Right lobe of liver (tissue), 6 donors: ENCODE data around the gene PRDM15. TPM values are rescaled to one million over a fixed set of nuclear protein-coding genes. Genes with fewer than 3 reads are reported as not detected.

Source experiments
- ATAC-seq, 4 donors: fragments of 200-7000 bp; cut with Tn5 transposase; one replicate each; pipeline ENCODE4 v1.9.1; 2020; ENCODE audit warnings: mild to moderate bottlenecking in 4 of 4, moderate library complexity in 4 of 4
- DNase-seq, 3 donors: peaks; one replicate each; pipeline ENCODE4 v3.0.0-alpha.2; 2020
- H3K27ac ChIP-seq, 3 donors: fragments of 200-600 bp; one replicate each; pipeline ENCODE4 v1.8.0; 2022
- H3K27me3 ChIP-seq, 2 donors: fragments of 200-600 bp; one replicate each; pipeline ENCODE4 v1.8.0; 2022
- H3K36me3 ChIP-seq, 4 donors: fragments of 200-600 bp; sonication (generic) in 1 of 4; one replicate each; pipeline versions ENCODE4 v1.5.1 to v1.8.0; 2017 to 2022; ENCODE audit warnings: control low read depth in 1 of 4
- H3K4me1 ChIP-seq, 4 donors: fragments of 200-600 bp; sonication (generic) in 1 of 4; one replicate each; pipeline versions ENCODE4 v1.5.1 to v1.8.0; 2017 to 2022; ENCODE audit warnings: control low read depth in 1 of 4
- H3K4me3 ChIP-seq, 3 donors: fragments of 200-600 bp; one replicate each; pipeline ENCODE4 v1.8.0; 2022
- H3K9me3 ChIP-seq, 4 donors: fragments of 200-600 bp; sonication (generic) in 1 of 4; one replicate each; pipeline versions ENCODE4 v1.5.1 to v1.8.0; 2017 to 2022; ENCODE audit warnings: control low read depth in 1 of 4
- POLR2A ChIP-seq: fragments of 450-650 bp; IDR thresholded peaks from one replicate; pipeline ENCODE4 v1.6.1; 2017; ENCODE audit warnings: antibody characterized with exemption, mild to moderate bottlenecking
- WGBS: methylation state at CpG from one replicate; pipeline ENCODE4 v1.1.6; 2018; ENCODE audit warnings: low coverage, low lambda C conversion rate; ENCODE audit not compliant: insufficient coverage; ENCODE audit errors: missing lambda C conversion rate; 5-methylcytosine and 5-hydroxymethylcytosine counted together
- intact Hi-C, 2 donors: fragments of 100-400 bp; cut with DNase I; formaldehyde crosslinking; loops; one replicate each; pipeline versions ENCODE4 v1.11.2 to v1.14.1; 2022
- total RNA-seq, 6 experiments: library from RNA; depleted of rRNA in 2 of 6; stranded (reverse); fragments of >200 nt in 2 of 6; fragmentation: NEBNext Ultra II Directional in 3 of 6; extraction: Animal tissue kit (Norgen Biotek cat#: 25700) in 3 of 6; gene quantifications; one replicate each; pipeline versions ENCODE4 v1.1.0 to v1.2.4, GENCODE V29; 2016 to 2023
- TF ChIP-seq, protein P1 (sequence below), 4 donors: fragments of 200-600 bp in 3 of 4; fragments of 450-650 bp in 1 of 4; IDR thresholded peaks; one replicate each; pipeline versions ENCODE4 v1.5.1 to v1.8.0; 2016 to 2022; ENCODE audit warnings: antibody characterized with exemption in 4 of 4, mild to moderate bottlenecking in 2 of 4
- donor health status: DM: no; HTN: yes; CAD: no.
- donor health status: DM: no; HTN: no; CAD: no.
- donor health status: DM: no; HTN: no; CAD: no.
- donor health status: DM: no; HTN: yes; CAD: no.
- donor health status: DM: no; HTN: yes; CAD: no.

The PRDM15 gene
- total RNA-seq, 6 experiments from 2014 or later = 1.9 to 4.0 (median 2.7) TPM

DNA sequence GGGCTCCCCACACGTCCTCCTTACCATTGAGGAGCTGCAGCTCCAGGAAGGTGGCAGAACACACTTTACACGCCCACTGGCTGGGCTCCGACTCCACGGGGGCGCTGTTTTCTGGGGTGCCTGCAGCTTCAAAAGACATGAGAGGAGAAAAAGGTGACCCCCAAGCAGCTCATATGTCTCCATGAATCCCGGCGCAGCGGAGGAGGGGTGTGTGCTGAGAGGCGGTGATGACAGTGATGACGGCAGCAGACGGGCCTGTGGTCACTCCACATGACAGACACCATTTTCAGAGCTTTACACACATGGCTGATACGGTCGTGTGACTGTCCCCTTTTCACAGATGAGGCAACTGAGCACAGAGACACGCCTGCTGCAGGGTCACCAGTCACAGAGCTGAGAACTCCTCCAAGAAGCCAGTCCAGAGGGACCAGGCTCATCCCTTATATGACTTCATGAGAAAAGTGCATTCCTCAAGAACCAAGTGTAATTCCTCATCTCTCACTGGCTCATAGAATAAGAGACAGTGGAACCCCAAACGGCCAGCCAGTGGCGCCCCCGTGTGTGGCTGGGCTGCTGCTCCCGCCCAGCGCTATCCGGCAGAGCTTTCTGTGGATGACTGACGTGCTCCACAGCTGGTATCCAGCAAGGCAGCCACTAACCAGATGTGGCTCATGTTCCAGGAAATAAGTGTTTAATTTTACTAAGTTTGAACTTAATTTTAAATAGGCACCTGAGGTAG, 31.9 kb downstream of the PRDM15 start:
- no peaks in the 10 kb centered on the region for H3K36me3 ChIP-seq
- DNase-seq = no peak

DNA sequence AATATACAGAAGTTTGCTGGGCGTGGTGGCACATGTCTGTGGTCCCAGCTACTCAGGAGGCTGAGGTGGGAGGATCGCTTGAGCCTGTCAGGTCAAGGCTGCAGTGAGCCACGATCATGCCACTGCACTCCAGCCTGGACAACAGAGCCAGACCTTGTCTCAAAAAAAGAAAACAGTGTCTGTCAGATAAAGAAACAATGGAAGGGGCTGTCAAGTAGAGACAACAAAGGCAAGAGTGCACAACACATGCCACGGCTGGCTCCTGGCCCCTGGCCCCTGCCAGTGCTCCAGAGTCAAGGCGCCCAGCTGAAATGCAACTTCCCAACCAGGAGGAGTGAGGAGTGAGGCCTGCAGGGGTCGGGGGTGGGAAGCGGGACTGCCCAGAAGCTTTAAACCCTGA, 32.6 kb downstream of the PRDM15 start:
- no peaks in the 10 kb centered on the region for H3K36me3 ChIP-seq
- no peak for TF ChIP-seq POLR2A
- TF ChIP-seq, protein P1, sequence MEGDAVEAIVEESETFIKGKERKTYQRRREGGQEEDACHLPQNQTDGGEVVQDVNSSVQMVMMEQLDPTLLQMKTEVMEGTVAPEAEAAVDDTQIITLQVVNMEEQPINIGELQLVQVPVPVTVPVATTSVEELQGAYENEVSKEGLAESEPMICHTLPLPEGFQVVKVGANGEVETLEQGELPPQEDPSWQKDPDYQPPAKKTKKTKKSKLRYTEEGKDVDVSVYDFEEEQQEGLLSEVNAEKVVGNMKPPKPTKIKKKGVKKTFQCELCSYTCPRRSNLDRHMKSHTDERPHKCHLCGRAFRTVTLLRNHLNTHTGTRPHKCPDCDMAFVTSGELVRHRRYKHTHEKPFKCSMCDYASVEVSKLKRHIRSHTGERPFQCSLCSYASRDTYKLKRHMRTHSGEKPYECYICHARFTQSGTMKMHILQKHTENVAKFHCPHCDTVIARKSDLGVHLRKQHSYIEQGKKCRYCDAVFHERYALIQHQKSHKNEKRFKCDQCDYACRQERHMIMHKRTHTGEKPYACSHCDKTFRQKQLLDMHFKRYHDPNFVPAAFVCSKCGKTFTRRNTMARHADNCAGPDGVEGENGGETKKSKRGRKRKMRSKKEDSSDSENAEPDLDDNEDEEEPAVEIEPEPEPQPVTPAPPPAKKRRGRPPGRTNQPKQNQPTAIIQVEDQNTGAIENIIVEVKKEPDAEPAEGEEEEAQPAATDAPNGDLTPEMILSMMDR (IDR thresholded peaks at IDR 0.05) = no peak
- DNase-seq (no peak), ATAC-seq (no peak)
- intact Hi-C loops = no loop called here
- H3K4me3 ChIP-seq = no peak overlapping the region
- H3K27me3 ChIP-seq = no peaks in the 10 kb centered on the region
- WGBS = 75% methylated on average over 4 of the region's 7 CpGs
- H3K4me1 ChIP-seq = no peaks in the 10 kb centered on the region
- H3K9me3 ChIP-seq = peaks cover 0 to 4% (median 0%) of the 10 kb centered on the region in 4 donors
- H3K27ac ChIP-seq = no peak overlapping the region

More for the DNA sequence above, 31.9 kb downstream of the PRDM15 start:
- Histone ChIP-seq H3K9me3 (no peaks in the 10 kb centered on the region), H3K4me1 (no peaks in the 10 kb centered on the region), H3K27ac (no peak overlapping the region), H3K4me3 (no peak overlapping the region), H3K27me3 (no peaks in the 10 kb centered on the region)
- intact Hi-C loops = no loop called here
- 86% methylated on average over 8 of the region's 21 CpGs for WGBS
- no peak for ATAC-seq
- TF ChIP-seq, protein P1 (IDR thresholded peaks at IDR 0.05) = no peak
- no peak for TF ChIP-seq POLR2A

DNA sequence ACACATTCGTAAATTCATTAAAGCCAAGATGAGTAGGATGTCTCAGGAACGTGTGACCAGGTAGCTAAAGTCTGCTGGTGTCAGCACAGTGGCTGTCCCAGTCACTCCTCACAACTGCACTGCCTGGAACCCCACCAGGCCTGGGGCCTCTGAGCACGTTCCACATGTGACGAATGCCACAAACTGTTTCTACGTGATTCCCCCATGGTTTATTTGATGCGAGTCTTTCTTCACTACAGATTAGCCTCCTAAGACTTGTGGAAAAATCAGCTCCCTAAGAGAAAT, 33.2 kb downstream of the PRDM15 start:
- peaks cover 0 to 9% (median 0%) of the 10 kb centered on the region in 4 donors for H3K9me3 ChIP-seq
- no peaks in the 10 kb centered on the region for H3K27me3 ChIP-seq
- no peaks in the 10 kb centered on the region for H3K36me3 ChIP-seq
- intact Hi-C loops = no loop called here
- TF ChIP-seq POLR2A = no peak
- TF ChIP-seq, protein P1 (IDR thresholded peaks at IDR 0.05) = no peak
- H3K4me1 ChIP-seq = no peaks in the 10 kb centered on the region
- no peak overlapping the region for H3K27ac ChIP-seq
- WGBS = 95% methylated on average over 4 of the region's 6 CpGs
- no peak overlapping the region for H3K4me3 ChIP-seq
- no peak for ATAC-seq
- no peak for DNase-seq

DNA sequence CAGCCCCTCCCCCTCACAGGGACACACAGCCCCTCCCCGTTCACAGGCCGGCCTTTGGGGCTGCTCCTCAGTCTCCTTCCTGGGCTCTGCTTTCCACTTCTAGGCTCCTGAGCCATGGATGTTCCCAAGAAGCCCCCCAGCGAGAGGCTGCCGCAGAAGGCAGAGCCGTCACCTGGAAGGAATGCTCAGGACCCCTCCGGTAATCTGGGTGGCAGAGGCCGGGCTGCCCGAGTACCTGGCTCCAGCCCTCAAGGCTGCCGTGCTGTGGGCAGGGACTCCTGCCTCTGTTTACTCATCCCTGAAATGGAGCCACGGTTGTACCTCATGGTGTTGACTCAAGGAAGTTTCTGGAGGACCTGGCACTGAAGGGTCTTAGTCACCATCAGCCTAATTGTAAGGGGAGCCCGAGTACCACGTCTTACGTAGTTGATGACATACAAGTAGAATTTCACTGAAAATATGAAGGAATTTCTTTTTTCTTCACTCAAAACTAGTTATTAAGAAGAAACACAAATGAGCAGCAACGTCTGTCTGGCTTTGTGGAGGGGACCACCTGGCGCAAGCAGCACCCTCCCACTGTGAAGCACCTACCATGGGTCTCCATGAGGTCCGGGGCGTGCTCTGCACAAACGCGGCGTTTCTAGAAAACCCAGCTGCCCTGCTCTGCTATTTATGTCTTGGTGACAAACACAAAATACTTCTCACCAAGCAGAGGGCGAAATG, 33.7 kb downstream of the PRDM15 start:
- TF ChIP-seq POLR2A = no peak
- TF ChIP-seq, protein P1 (IDR thresholded peaks at IDR 0.05) = no peak
- Histone ChIP-seq H3K36me3 (no peaks in the 10 kb centered on the region), H3K27ac (no peak overlapping the region), H3K9me3 (peaks cover 0 to 9% (median 0%) of the 10 kb centered on the region in 4 donors), H3K4me3 (no peak overlapping the region), H3K4me1 (no peaks in the 10 kb centered on the region), H3K27me3 (no peaks in the 10 kb centered on the region)
- 78% methylated on average over 9 of the region's 21 CpGs for WGBS
- intact Hi-C loops = no loop called here
- ATAC-seq = no peak
- DNase-seq = no peak
